Measurements from ENCODE around the gene MAP7D1. TPM values are rescaled to one million over a fixed set of nuclear protein-coding genes. Genes with fewer than 3 reads are reported as not detected.
"Not testable (repeated sequence)": the region's sequence is repeated elsewhere in the genome, so short reads cannot be mapped to it uniquely, and the experiment has no call there.

MAP7D1 gene
- total and polyA plus RNA-seq, 4 experiments from 2014 or later, result 4.1 to 222 (median 145) TPM

- Mint-ChIP-seq H3K4me1 (peaks cover 49 to 86% (median 66%) of the 10 kb centered on the region in 4 donors), H3K4me3 (peak overlapping the region; percentile 85 to 97 (median 92)), H3K36me3 (peaks cover 8 to 33% of the 10 kb centered on the region in 2 donors), H3K27me3 (no peaks in the 10 kb centered on the region), H3K9me3 (peaks cover 0 to 1% (median 0%) of the 10 kb centered on the region in 8 donors), H3K27ac (peak overlapping the region; percentile 91 to 98 (median 94))
- intact Hi-C loops (cut with micrococcal nuclease), result loop anchor here (10.0 kb wide), 1 partner anchor 1537 kb away; the partner anchor contains the start of gene CDCA8
- H3K9me3 ChIP-seq (ENCODE audit: control insufficient read depth in 1 of 2, low read length in 2 of 2), result no peaks in the 10 kb centered on the region
- H3K27me3 ChIP-seq (ENCODE audit: insufficient read depth, low read length), result no peaks in the 10 kb centered on the region
- peaks cover 75% of the 10 kb centered on the region for H3K4me1 ChIP-seq (ENCODE audit: insufficient read depth, low read length)
- H3K36me3 ChIP-seq (ENCODE audit: insufficient read depth, low read length), result no peaks in the 10 kb centered on the region
- CTCF ChIA-PET (ENCODE audit: partially characterized antibody), result interaction anchor here (0.9 to 10.0 kb wide), 2 partner anchors 30 to 263 kb away, joined by 3 to 348 read pairs; no protein-coding TSS in a partner anchor
- POLR2A ChIA-PET (ENCODE audit: partially characterized antibody), result interaction anchor here (1.2 to 10.1 kb wide), 6 partner anchors 9 to 240 kb away, joined by 3 to 244 read pairs (median 12); partner anchors contain the start of genes LSM10, STK40 and THRAP3
- DNase-seq, result no peak
- H3K4me3 ChIP-seq (ENCODE audit: low read length in 2 of 2), result peak overlapping the region; percentile 69 to 97
- peak overlapping the region; percentile 96 for H3K27ac ChIP-seq (ENCODE audit: low read depth, low read length)
Observed at GRCh38 chr1:36157115-36157903, 1.3 kb downstream of the MAP7D1 start.

- POLR2A ChIA-PET (ENCODE audit: partially characterized antibody), result interaction anchor here (2.5 to 10.1 kb wide), 4 partner anchors 7 to 66 kb away, joined by 18 to 251 read pairs (median 139); partner anchors contain the start of genes THRAP3 and TRAPPC3
- Mint-ChIP-seq H3K4me3 (peak overlapping the region; percentile 85 to 97 (median 92)), H3K9me3 (peaks cover 0 to 1% (median 0%) of the 10 kb centered on the region in 8 donors), H3K36me3 (peaks cover 8 to 39% of the 10 kb centered on the region in 2 donors), H3K27ac (peak overlapping the region; percentile 91 to 98 (median 94)), H3K27me3 (no peaks in the 10 kb centered on the region), H3K4me1 (peaks cover 55 to 86% (median 68%) of the 10 kb centered on the region in 4 donors)
- peak overlapping the region; percentile 69 to 97 for H3K4me3 ChIP-seq (ENCODE audit: low read length in 2 of 2)
- DNase-seq, result no peak
- CTCF ChIA-PET (ENCODE audit: partially characterized antibody), result interaction anchor here (0.9 to 10.0 kb wide), 3 partner anchors 8 to 262 kb away, joined by 3 to 348 read pairs (median 82); partner anchors contain the start of gene TRAPPC3
- no peaks in the 10 kb centered on the region for H3K27me3 ChIP-seq (ENCODE audit: insufficient read depth, low read length)
- H3K36me3 ChIP-seq (ENCODE audit: insufficient read depth, low read length), result no peaks in the 10 kb centered on the region
- intact Hi-C loops (cut with micrococcal nuclease), result loop anchor here (10.0 kb wide), 1 partner anchor 1537 kb away; the partner anchor contains the start of gene CDCA8
- H3K27ac ChIP-seq (ENCODE audit: low read depth, low read length), result peak overlapping the region; percentile 96
- no peaks in the 10 kb centered on the region for H3K9me3 ChIP-seq (ENCODE audit: control insufficient read depth in 1 of 2, low read length in 2 of 2)
- peaks cover 75% of the 10 kb centered on the region for H3K4me1 ChIP-seq (ENCODE audit: insufficient read depth, low read length)
Observed at GRCh38 chr1:36157973-36158826, 2.2 kb downstream of the MAP7D1 start.

DNA sequence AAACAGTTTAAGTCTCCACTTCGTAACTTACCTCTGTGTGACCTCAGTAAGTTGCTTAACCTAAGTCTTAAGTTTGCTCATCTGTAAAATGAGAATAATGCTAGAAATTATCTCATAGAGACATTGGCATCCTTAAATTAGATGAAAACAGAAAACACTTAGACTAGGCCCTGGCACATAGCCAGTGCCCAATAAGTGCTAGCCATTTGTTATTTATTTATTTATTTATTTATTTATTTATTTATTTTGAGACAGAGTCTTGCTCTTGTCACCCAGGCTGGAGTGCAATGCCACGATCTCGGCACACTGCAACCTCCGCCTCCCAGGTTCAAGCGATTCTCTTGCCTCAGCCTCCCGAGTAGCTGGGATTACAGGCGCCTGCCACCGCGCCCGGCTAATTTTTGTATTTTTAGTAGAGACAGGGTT lies 2.9 kb downstream of the MAP7D1 start:
- ChIA-PET POLR2A (ENCODE audit: partially characterized antibody) (interaction anchor here (3.0 to 6.6 kb wide), 5 partner anchors 7 to 65 kb away, joined by 20 to 251 read pairs (median 50); partner anchors contain the start of genes THRAP3 and TRAPPC3), CTCF (ENCODE audit: partially characterized antibody) (interaction anchor here (2.8 to 7.2 kb wide), 4 partner anchors 9 to 127 kb away, joined by 14 to 97 read pairs (median 50); partner anchors contain the start of gene TRAPPC3)
- intact Hi-C loops (cut with micrococcal nuclease), result loop anchor here (10.0 kb wide), 1 partner anchor 1536 kb away; the partner anchor contains the start of gene CDCA8
- H3K9me3 ChIP-seq (ENCODE audit: control insufficient read depth in 1 of 2, low read length in 2 of 2); DNase-seq; H3K9me3 Mint-ChIP-seq; H3K27me3 ChIP-seq (ENCODE audit: insufficient read depth, low read length); H3K36me3 ChIP-seq (ENCODE audit: insufficient read depth, low read length); H3K27me3 Mint-ChIP-seq: not testable (repeated sequence)
- H3K27ac Mint-ChIP-seq, result peak overlapping the region in 6 of 7 donors; percentile 93 to 99 (median 98)
- H3K27ac ChIP-seq (ENCODE audit: low read depth, low read length), result peak overlapping the region; percentile 96
- peaks cover 8 to 41% of the 10 kb centered on the region in 2 donors for H3K36me3 Mint-ChIP-seq
- peak overlapping the region; percentile 85 to 97 (median 92) for H3K4me3 Mint-ChIP-seq
- H3K4me1 ChIP-seq (ENCODE audit: insufficient read depth, low read length), result peaks cover 75% of the 10 kb centered on the region
- H3K4me1 Mint-ChIP-seq, result peaks cover 51 to 83% (median 64%) of the 10 kb centered on the region in 4 donors
- peak overlapping the region in 1 of 2 donors; percentile 69 for H3K4me3 ChIP-seq (ENCODE audit: low read length in 2 of 2)

DNA sequence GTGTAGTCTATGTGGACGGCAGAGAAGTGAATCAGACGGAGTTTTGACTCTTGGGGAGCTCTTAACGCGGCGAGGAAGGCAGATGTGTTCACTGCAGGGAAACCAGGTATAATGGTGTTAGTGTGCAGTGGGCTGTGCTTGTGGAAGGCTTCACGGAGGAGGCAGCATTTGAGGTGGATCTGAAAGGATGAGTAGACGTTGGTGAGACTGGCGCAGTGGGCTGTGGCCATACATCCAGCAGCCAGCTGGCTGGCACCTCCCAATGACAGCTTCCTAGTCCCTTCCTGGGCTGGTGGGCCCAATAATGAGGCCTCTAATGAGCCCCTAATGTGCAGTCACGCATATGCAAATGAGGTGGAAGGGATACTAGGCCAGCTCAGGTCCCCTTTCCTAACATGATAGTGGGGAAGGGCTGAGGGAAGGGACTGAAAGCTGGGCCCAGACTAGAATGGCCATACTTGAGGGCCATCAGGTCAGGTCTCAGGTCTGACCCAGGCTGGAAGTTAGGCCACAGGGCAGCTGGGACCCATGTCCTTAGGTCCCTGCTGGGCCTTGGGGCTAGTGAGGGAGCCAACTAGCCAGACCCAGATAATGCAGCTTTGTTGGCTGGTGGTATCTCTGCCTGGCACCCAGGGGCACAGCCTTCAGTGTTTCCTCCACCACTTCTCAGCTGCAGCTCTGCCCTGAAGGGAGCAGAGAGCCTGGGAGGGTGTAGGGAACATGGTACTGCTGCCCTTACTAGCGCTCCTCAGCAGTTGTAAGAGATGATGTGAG lies 3.8 kb downstream of the MAP7D1 start:
- H3K27me3 ChIP-seq (ENCODE audit: insufficient read depth, low read length), result no peaks in the 10 kb centered on the region
- DNase-seq, result no peak
- CTCF ChIA-PET (ENCODE audit: partially characterized antibody), result interaction anchor here (0.6 to 7.2 kb wide), 10 partner anchors 9 to 207 kb away, joined by 3 to 97 read pairs (median 6); partner anchors contain the start of genes THRAP3 and TRAPPC3
- peaks cover 15 to 49% of the 10 kb centered on the region in 2 donors for H3K36me3 Mint-ChIP-seq
- peaks cover 73% of the 10 kb centered on the region for H3K4me1 ChIP-seq (ENCODE audit: insufficient read depth, low read length)
- H3K27ac ChIP-seq (ENCODE audit: low read depth, low read length), result peak overlapping the region; percentile 78
- H3K27me3 Mint-ChIP-seq, result no peaks in the 10 kb centered on the region
- POLR2A ChIA-PET (ENCODE audit: partially characterized antibody), result interaction anchor here (0.7 to 6.6 kb wide), 9 partner anchors 8 to 64 kb away, joined by 3 to 251 read pairs (median 20); partner anchors contain the start of genes THRAP3 and TRAPPC3
- peaks cover 53 to 83% (median 65%) of the 10 kb centered on the region in 4 donors for H3K4me1 Mint-ChIP-seq
- intact Hi-C loops (cut with micrococcal nuclease), result loop anchor here (10.0 kb wide), 1 partner anchor 1535 kb away; the partner anchor contains the start of gene CDCA8
- H3K4me3 ChIP-seq (ENCODE audit: low read length in 2 of 2), result peak overlapping the region; percentile 12 to 53
- no peaks in the 10 kb centered on the region for H3K36me3 ChIP-seq (ENCODE audit: insufficient read depth, low read length)
- H3K9me3 ChIP-seq (ENCODE audit: control insufficient read depth in 1 of 2, low read length in 2 of 2), result no peaks in the 10 kb centered on the region
- H3K4me3 Mint-ChIP-seq, result peak overlapping the region; percentile 80 to 91 (median 86)
- H3K9me3 Mint-ChIP-seq, result peaks cover 0 to 1% (median 0%) of the 10 kb centered on the region in 8 donors
- H3K27ac Mint-ChIP-seq, result peak overlapping the region; percentile 93 to 99 (median 98)

GRCh38 chr1:36160388-36160948 lies 4.5 kb downstream of the MAP7D1 start:
- Histone ChIP-seq H3K9me3 (ENCODE audit: control insufficient read depth in 1 of 2, low read length in 2 of 2) (no peaks in the 10 kb centered on the region), H3K27me3 (ENCODE audit: insufficient read depth, low read length) (no peaks in the 10 kb centered on the region), H3K4me1 (ENCODE audit: insufficient read depth, low read length) (peaks cover 69% of the 10 kb centered on the region), H3K36me3 (ENCODE audit: insufficient read depth, low read length) (no peaks in the 10 kb centered on the region), H3K27ac (ENCODE audit: low read depth, low read length) (peak overlapping the region; percentile 78), H3K4me3 (ENCODE audit: low read length in 2 of 2) (peak overlapping the region; percentile 12 to 53)
- Mint-ChIP-seq H3K27me3 (no peaks in the 10 kb centered on the region), H3K4me1 (peaks cover 53 to 81% (median 62%) of the 10 kb centered on the region in 4 donors), H3K4me3 (peak overlapping the region; percentile 80 to 91 (median 86)), H3K9me3 (peaks cover 0 to 1% (median 0%) of the 10 kb centered on the region in 8 donors), H3K36me3 (peaks cover 17 to 50% of the 10 kb centered on the region in 2 donors), H3K27ac (peak overlapping the region; percentile 93 to 99 (median 98))
- POLR2A ChIA-PET (ENCODE audit: partially characterized antibody), result interaction anchor here (0.9 to 6.6 kb wide), 14 partner anchors 9 to 1318 kb away, joined by 3 to 251 read pairs (median 6); partner anchors contain the start of genes ADPRS, THRAP3 and TRAPPC3
- intact Hi-C loops (cut with micrococcal nuclease), result no loop called here
- CTCF ChIA-PET (ENCODE audit: partially characterized antibody), result interaction anchor here (0.6 to 7.2 kb wide), 9 partner anchors 8 to 207 kb away, joined by 3 to 97 read pairs (median 6); partner anchors contain the start of genes THRAP3 and TRAPPC3
- DNase-seq, result no peak

Measured in CD4-positive, alpha-beta memory T cell (primary cell).